H9 (cell line): Measurements from ENCODE around the gene PDE5A. TPM values are rescaled to one million over a fixed set of nuclear protein-coding genes. Genes with fewer than 3 reads are reported as not detected.

ENCODE experiments used
- DNase-seq: peaks from one replicate; pipeline ENCODE4 v3.0.0-alpha.2; 2017
- H2AFZ ChIP-seq: one replicate; pipeline ENCODE4 v1.6.1; 2013; ENCODE audit warnings: mild to moderate bottlenecking, low read length, control low read depth, moderate library complexity
- H2AK5ac ChIP-seq: 2 replicates; pipeline ENCODE4 v1.6.1; 2013; ENCODE audit warnings: low read length, control low read depth, mixed read lengths; ENCODE audit not compliant: insufficient read length
- H2BK120ac ChIP-seq: one replicate; pipeline ENCODE4 v1.6.1; 2013; ENCODE audit warnings: low read depth, mild to moderate bottlenecking, low read length, control low read depth, inconsistent platforms; ENCODE audit not compliant: poor library complexity, severe bottlenecking
- H2BK12ac ChIP-seq: 2 replicates; pipeline ENCODE4 v1.6.1; 2013; ENCODE audit warnings: low read length, control low read depth, mixed read lengths, low read depth; ENCODE audit not compliant: insufficient read length
- H2BK15ac ChIP-seq: 2 replicates; pipeline ENCODE4 v1.6.1; 2013; ENCODE audit warnings: low read depth, low read length, control low read depth
- H2BK20ac ChIP-seq: one replicate; pipeline ENCODE4 v1.6.1; 2013; ENCODE audit warnings: low read depth, mild to moderate bottlenecking, low read length, control low read depth, inconsistent platforms; ENCODE audit not compliant: poor library complexity, severe bottlenecking
- H2BK5ac ChIP-seq: 2 replicates; pipeline ENCODE4 v1.6.1; 2013; ENCODE audit warnings: low read length, control low read depth, mixed read lengths; ENCODE audit not compliant: insufficient read length
- H3K14ac ChIP-seq: 2 replicates; pipeline ENCODE4 v1.6.1; 2013; ENCODE audit warnings: low read length, control low read depth; ENCODE audit not compliant: insufficient read depth
- H3K18ac ChIP-seq: 2 replicates; pipeline ENCODE4 v1.6.1; 2013; ENCODE audit warnings: low read depth, mild to moderate bottlenecking, mixed read lengths, low read length, control low read depth; ENCODE audit not compliant: insufficient read length
- H3K23ac ChIP-seq: 2 replicates; pipeline ENCODE4 v1.6.1; 2013; ENCODE audit warnings: low read length, control low read depth, mixed read lengths, low read depth; ENCODE audit not compliant: insufficient read length
- H3K23me2 ChIP-seq: 2 replicates; pipeline ENCODE4 v1.6.1; 2013; ENCODE audit warnings: low read depth, mild to moderate bottlenecking, mixed read lengths, low read length, control low read depth; ENCODE audit not compliant: insufficient read length, poor library complexity, severe bottlenecking
- H3K27ac ChIP-seq: 2 replicates; pipeline ENCODE4 v1.5.1; 2013; ENCODE audit warnings: low read length, control low read depth, mixed read lengths, low read depth; ENCODE audit not compliant: insufficient read length
- H3K27me3 ChIP-seq: 2 replicates; pipeline ENCODE4 v1.6.1; 2013; ENCODE audit warnings: low read length, control low read depth, inconsistent platforms; ENCODE audit not compliant: insufficient read depth
- H3K4ac ChIP-seq: 2 replicates; pipeline ENCODE4 v1.6.1; 2013; ENCODE audit warnings: low read depth, mild to moderate bottlenecking, control low read depth, inconsistent platforms, low read length, moderate library complexity
- H3K4me1 ChIP-seq: 2 replicates; pipeline ENCODE4 v1.6.1; 2013; ENCODE audit warnings: low read length, control low read depth, inconsistent platforms; ENCODE audit not compliant: insufficient read depth
- H3K4me2 ChIP-seq: 2 replicates; pipeline ENCODE4 v1.6.1; 2013; ENCODE audit warnings: low read length, control low read depth, mixed read lengths; ENCODE audit not compliant: insufficient read length, insufficient read depth
- H3K56ac ChIP-seq: 2 replicates; pipeline ENCODE4 v1.6.1; 2013; ENCODE audit warnings: low read depth, mild to moderate bottlenecking, mixed read lengths, low read length, control low read depth; ENCODE audit not compliant: insufficient read length
- H3K79me1 ChIP-seq: 2 replicates; pipeline ENCODE4 v1.6.1; 2013; ENCODE audit warnings: low read depth, mild to moderate bottlenecking, moderate library complexity, low read length, control low read depth, inconsistent platforms; ENCODE audit not compliant: insufficient read depth, poor library complexity, severe bottlenecking
- H3K79me2 ChIP-seq: 2 replicates; pipeline ENCODE4 v1.6.1; 2013; ENCODE audit warnings: low read length, control low read depth, inconsistent platforms; ENCODE audit not compliant: insufficient read depth
- H3K9ac ChIP-seq: 2 replicates; pipeline ENCODE4 v1.6.1; 2013; ENCODE audit warnings: low read length, control low read depth, mixed read lengths; ENCODE audit not compliant: insufficient read length; ENCODE audit errors: extremely low read depth
- H3K9me3 ChIP-seq: one replicate; pipeline ENCODE4 v1.6.1; 2013; ENCODE audit warnings: low read depth, low read length, inconsistent platforms; ENCODE audit not compliant: control insufficient read depth
- H3T11ph ChIP-seq: one replicate; pipeline ENCODE4 v1.6.1; 2013; ENCODE audit warnings: mild to moderate bottlenecking, low read length, control low read depth, inconsistent platforms
- H4K20me1 ChIP-seq: one replicate; pipeline ENCODE4 v1.6.1; 2013; ENCODE audit not compliant: control insufficient read depth, insufficient read length, insufficient read depth
- H4K5ac ChIP-seq: 2 replicates; pipeline ENCODE4 v1.6.1; 2013; ENCODE audit warnings: low read depth, mild to moderate bottlenecking, mixed read lengths, low read length, control low read depth; ENCODE audit not compliant: insufficient read length
- H4K8ac ChIP-seq: replicated peaks from 2 replicates; pipeline ENCODE4 v1.6.1; 2013; ENCODE audit warnings: low read length, control low read depth, mixed read lengths, low read depth; ENCODE audit not compliant: insufficient read length
- H4K91ac ChIP-seq: 2 replicates; pipeline ENCODE4 v1.6.1; 2013; ENCODE audit warnings: low read depth, mild to moderate bottlenecking, moderate library complexity, mixed read lengths, low read length, control low read depth; ENCODE audit not compliant: insufficient read length
- H3K27ac Mint-ChIP-seq, 3 experiments: 2 replicates in 2 of 3; 3 replicates in 1 of 3; pipeline ENCODE4 v1.8.0; 2020 to 2021; ENCODE audit warnings: mixed read lengths in 3 of 3, mild to moderate bottlenecking in 1 of 3, moderate library complexity in 1 of 3
- H3K27me3 Mint-ChIP-seq: 2 replicates; pipeline ENCODE4 v1.8.0; 2021; ENCODE audit warnings: low read depth, mild to moderate bottlenecking, moderate library complexity, mixed read lengths
- H3K36me3 Mint-ChIP-seq, 3 experiments: 2 replicates in 2 of 3; 3 replicates in 1 of 3; pipeline ENCODE4 v1.8.0; 2020 to 2021; ENCODE audit warnings: low read depth in 3 of 3, mixed read lengths in 3 of 3; ENCODE audit not compliant: insufficient read depth in 1 of 3
- H3K4me1 Mint-ChIP-seq, 2 experiments: 2 replicates each; pipeline ENCODE4 v1.8.0; 2020; ENCODE audit warnings: mixed read lengths in 2 of 2
- H3K4me3 Mint-ChIP-seq, 2 experiments: 2 replicates in 1 of 2; 3 replicates in 1 of 2; pipeline ENCODE4 v1.8.0; 2020 to 2021; ENCODE audit warnings: mild to moderate bottlenecking in 2 of 2, mixed read lengths in 2 of 2, moderate library complexity in 1 of 2
- H3K9me3 Mint-ChIP-seq, 2 experiments: 2 replicates in 1 of 2; 3 replicates in 1 of 2; pipeline ENCODE4 v1.8.0; 2020; ENCODE audit warnings: mild to moderate bottlenecking in 2 of 2, mixed read lengths in 2 of 2, moderate library complexity in 1 of 2
- CTCF ChIP-seq: fragments of 200-600 bp; sonication (generic); conservative IDR thresholded peaks from 3 replicates; pipeline ENCODE4 v1.8.0; 2021; ENCODE audit warnings: antibody characterized with exemption, mild to moderate bottlenecking
- WGBS: extraction: QIAGEN DNeasy Blood & Tissue Kit; methylation state at CpG from one replicate; pipeline ENCODE4 v1.1.7; 2013; ENCODE audit warnings: missing lambda C conversion rate, low lambda C conversion rate, mixed read lengths; ENCODE audit not compliant: insufficient read length; ENCODE audit errors: extremely low coverage; 5-methylcytosine and 5-hydroxymethylcytosine counted together
- total RNA-seq: library from RNA; stranded (reverse); gene quantifications from 2 replicates; pipeline ENCODE4 v1.2.1, GENCODE V29; 2021

Gene PDE5A
- total RNA-seq, 1 experiment from 2014 or later, result 15.7 TPM

- Histone ChIP-seq H2BK12ac (no peak overlapping the region), H3K79me1 (no peaks in the 10 kb centered on the region), H2AK5ac (no peak overlapping the region), H3K18ac (no peak overlapping the region), H2BK20ac (no peak overlapping the region), H3K23me2 (peaks cover 9% of the 10 kb centered on the region), H4K20me1 (no peaks in the 10 kb centered on the region), H4K8ac (no peak overlapping the region), H3K9ac (no peak overlapping the region), H3K4ac (no peak overlapping the region), H3K23ac (no peak overlapping the region), H3K56ac (no peak overlapping the region), H2AFZ (no peak overlapping the region), H3K4me1 (no peaks in the 10 kb centered on the region; the same call in 1 of the 2 replicates), H2BK5ac (no peak overlapping the region), H3K4me2 (no peak overlapping the region), H4K91ac (no peak overlapping the region), H3K27me3 (no peaks in the 10 kb centered on the region), H2BK120ac (no peak overlapping the region), H3K14ac (no peak overlapping the region), H3K27ac (no peak overlapping the region), H3T11ph (no peak overlapping the region), H3K9me3 (no peaks in the 10 kb centered on the region), H4K5ac (no peak overlapping the region), H2BK15ac (no peak overlapping the region), H3K79me2 (0 out of 2 replicates have a peak, but pooled peaks cover 2% of the 10 kb centered on the region)
- WGBS, result no CpG with 5 or more reads among the region's 4 CpGs
- no peak overlapping the region for H3K4me3 Mint-ChIP-seq
- peaks cover 2 to 5% (median 3%) of the 10 kb centered on the region in 3 experiments; a peak in 3 of 7 replicates for H3K36me3 Mint-ChIP-seq
- no peaks in the 10 kb centered on the region for H3K9me3 Mint-ChIP-seq
- TF ChIP-seq CTCF, result no peak
- H3K4me1 Mint-ChIP-seq, result peaks cover 9 to 15% of the 10 kb centered on the region in 2 experiments
- no peak overlapping the region for H3K27ac Mint-ChIP-seq
- no peak for DNase-seq
- H3K27me3 Mint-ChIP-seq, result peaks cover 2% of the 10 kb centered on the region; the same call in 1 of the 2 replicates
Observed at GRCh38 chr4:119624356-119624755, 4.2 kb downstream of the PDE5A start.
